Endometrium (tissue), 2 donors: ENCODE results near the gene ARID3A.

Source experiments
- FAIRE-seq: peaks from 2 replicates; lab custom pipeline; 2012; peaks lifted over from hg19 to GRCh38; lab: Jason Lieb, UNC
- donor health status: control.
- donor health status: control.

Gene ARID3A

DNA sequence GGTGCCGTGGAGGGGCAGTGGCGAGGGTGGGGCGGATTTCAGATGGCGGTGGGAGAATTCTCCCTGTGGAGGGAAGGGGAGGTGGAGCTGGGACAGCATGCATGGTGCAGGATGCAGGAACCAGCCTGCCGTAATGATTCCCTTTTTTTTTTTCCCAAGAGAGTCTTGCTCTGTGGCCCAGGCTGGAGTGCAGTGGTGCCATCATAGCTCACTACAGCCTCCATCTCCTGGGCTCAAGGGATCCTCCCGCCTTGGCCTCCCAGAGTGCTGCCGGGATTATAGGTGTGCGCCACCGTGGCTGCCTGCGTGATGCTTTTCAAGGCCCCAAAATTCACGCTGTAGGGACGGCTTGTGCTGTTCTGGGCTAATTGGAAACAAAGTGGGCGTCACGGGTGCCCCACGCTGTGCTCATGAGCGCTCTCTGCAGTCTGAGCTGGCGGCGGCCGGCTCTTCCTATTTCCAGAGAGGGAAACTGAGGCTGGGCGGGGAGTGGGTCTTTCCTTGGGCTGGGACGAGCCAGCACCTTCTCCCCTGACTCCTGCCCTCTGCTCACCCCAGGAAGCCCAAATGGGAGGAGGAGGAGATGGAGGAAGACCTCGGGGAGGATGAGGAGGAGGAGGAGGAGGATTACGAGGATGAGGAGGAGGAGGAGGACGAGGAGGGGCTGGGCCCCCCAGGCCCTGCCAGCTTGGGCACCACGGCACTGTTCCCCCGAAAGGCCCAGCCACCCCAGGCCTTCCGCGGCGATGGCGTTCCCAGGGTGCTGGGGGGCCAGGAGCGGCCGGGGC lies 6.2 kb downstream of the ARID3A start:
- no peak for FAIRE-seq

DNA sequence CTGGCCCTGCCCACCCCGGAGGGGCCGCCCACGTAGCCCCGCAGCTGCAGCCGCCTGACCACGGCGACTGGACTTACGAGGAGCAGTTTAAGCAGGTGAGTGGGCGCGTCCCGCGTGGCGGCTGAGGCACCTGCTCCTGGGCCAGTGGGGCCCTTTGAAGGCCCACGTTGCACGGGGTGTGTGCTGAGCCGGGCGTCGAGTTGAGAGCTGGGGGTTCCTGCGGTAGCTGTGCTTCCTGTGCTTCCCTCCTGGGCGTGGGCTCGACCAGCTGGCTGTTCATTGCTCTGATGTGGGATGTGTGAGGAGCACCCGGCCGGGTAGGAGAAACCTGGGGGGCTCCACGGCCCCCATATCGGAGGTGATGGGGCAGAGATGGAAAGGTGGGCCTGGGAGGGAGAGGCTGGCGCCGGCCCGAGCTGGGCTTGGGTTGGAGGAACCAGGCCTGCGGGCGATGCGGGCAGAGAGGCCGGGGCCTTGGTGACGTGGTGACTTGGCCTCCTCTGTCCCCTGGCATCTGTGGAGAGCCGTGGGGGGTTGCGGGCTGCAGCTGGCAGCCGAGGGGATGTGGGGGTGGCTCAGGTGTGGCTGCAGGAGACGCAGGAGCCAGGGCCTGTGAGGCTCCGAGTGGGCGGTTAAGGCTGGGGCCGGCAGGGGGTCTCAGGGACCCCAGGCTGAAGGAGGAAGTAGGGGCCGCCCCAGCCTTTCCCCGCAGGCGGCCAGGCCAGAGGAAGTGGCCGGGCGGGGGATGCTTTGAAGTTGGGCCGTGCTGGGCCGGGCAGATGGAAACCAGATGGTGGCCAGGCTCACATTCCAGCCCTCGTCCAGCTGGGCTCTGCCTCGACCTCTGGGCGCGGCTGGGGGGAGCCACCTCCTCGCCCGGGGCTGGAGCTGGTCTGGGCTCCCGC lies 7.1 kb downstream of the ARID3A start:
- FAIRE-seq, result peak; percentile 26

DNA sequence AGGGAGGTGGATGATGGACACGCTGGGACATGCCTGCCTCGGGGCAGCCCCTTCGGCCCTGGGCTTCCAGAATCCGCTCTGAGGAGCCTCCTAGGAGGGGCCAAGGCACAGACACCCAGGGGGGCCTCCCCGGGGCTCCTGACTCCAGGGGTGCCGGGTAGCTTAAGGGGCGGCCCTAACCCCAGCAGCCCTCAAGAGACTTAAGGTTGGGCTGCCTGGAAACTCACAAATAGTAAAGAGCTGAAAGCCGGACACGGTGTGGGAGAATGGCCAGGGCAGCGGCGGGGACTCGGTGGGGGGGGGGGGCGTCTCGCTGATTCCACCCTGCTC lies 7.7 kb downstream of the ARID3A start:
- FAIRE-seq, result no peak

DNA sequence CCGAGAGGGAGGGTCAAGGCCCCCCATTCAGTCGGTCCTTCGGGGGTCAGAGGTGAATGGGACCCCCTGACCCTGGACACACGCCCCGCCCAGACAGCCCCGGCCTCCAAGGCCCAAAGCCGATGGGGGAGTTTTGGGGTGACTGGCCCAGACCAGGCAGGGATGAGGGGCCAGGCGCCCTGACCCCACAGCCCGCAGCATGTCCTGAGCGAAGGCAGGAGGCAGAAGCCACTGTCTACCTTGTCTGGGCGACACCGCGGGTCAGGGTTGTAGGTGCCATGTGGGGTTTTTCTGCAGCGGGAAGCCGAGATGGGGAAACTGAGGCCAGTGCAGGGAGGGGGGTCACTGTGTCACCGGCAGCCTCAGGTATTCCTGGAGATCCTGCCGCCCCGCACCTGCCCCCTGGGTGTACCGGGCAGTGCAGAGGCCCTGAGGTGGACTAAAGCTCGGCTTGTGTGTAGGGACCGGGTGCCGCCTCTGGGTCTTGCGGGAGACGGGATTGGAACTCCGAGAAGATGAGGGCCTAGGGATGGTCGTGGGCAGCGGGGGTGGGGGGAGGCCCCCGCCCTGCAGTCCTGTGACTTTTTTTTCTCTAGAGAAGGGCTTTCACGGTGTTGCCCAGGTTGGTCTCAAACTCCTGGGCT lies 8.5 kb downstream of the ARID3A start:
- no peak for FAIRE-seq

DNA sequence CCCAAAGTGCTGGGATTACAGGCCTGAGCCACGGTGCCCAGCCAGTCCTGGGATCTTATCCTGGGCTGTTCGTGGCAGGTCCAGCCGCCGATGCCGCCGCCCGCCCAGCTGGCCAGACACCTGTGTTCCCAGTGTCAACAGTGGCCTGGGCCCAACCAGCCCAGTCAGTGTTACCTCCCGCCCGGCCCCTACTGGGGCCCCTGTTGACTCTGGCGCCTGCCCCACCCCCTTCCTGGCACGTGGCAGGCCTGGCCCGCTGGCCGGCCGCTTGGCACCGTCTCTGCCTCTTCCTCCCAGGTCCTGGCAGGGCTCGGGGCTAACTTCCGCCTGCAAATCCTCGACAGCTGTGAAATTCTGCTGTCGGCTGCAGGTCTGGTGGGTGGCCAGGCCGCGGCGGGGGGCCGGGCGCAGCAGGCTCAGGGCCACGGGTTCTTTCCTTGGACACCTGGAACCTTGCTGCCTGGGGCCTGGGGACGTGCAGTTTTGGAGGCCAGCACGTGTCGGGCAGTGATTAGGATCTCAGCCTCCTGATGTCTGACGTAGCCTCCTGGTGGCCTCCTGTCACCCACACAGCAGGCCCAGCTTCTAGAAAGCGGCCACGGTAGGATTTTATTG lies 9.1 kb downstream of the ARID3A start:
- no peak for FAIRE-seq

DNA sequence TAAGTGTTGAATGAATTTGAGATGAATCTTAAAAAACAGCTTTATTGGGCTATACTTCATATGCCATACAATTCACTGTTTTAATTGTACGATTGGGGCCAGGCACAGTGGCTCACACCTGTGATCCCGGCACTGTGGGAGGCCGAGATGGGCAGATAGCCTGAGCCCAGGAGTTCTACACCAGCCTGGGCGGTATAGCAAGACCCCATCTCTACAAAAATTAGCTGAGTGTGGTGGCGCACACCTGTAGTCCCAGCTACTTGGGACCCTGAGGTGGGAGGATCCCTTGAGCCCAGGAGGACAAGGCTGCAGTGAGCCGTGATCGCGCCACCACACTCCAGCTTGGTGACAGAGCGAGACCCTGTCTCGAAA lies 10.3 kb downstream of the ARID3A start:
- no peak for FAIRE-seq

DNA sequence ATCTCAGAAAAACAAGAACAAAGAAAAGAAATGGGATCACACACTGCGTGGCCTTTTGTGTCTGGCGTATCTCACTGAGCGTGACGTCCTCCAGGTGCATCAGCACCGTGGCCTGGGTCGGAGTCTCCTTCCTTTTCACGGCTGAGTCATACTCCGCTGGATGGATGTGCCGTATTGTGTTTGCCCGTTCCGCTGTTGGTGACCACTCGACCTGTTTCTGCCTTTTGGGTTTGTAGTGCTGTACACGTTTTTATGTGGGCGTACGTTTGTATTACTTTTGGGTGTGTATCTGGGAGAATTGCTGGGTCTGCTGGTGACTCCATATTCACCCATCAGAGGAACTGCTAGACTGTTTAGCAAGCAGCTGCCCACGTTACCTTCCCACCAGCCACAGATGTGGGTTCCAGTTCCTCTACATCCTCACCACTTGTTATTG lies 11.4 kb downstream of the ARID3A start:
- FAIRE-seq, result no peak

DNA sequence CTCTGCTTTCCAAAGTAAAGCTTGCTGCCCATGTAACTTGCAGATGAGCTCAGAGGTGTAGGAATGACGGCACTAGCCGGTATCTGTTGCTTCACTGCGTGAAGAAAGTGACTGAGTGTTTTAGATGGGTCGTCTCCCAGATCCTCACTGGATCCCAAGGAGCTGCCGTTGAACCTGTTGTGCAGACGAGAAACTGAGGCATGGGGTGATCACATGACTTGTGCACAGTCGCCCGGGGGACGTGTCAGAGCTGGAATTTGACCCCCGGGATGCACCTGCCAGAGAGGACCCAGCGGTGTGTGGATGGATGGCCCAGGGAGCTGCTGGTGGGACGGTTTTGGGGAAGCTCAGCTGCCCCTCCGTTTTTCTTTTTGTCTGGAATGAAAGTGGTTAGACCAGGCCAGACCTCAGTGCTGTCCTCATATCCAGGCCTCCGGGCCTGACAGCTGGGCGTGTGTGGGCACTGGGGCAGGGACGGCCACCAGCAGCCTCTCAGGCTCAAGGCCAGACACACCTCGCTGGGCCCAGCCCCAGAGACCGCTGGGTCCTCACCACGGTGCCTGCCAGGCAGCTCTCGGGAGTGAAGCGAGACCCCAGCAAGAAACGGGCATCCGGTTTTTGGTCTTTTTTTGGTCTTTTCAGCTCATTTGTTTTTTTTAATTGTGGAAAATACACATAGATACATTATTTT lies 12.5 kb downstream of the ARID3A start:
- FAIRE-seq, result no peak

DNA sequence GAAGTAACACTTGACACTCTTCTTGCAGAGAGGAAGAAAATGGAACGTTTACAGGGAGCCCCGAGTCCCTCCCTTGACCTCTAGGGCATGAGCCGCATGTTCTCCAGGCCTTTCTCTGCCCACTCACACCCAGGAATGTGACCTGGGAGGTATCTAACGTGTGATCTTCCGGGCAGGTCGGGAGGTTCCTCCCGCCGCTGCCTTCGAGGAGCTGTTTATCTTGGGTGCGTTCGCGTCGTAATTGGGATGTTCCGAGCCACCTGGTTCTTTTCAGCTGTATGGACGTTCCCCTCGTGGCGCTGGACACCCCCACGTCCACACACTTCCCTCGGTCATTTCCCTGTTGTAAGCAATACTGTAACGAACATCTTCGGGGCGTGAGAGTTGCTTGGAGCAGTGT lies 13.6 kb downstream of the ARID3A start:
- no peak for FAIRE-seq

DNA sequence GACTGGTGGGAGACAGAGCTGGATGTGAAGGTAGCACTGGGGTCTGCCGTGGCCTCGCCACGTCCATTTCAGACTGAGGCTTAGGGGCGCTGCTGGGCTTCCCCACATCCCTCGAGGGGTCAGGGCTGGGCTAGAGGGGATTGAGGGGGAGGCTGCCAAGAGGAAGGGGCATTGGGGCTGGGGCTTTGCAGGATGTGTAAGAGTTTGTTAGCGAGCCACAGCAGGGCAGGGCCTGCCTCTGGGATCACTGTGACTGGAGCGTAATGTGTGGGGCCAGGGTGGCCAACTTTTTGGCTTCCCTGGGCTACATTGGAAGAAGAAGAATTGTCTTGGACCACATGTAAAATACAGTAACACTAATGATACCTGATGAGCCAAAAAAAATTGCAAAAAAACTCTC lies 14.1 kb downstream of the ARID3A start:
- FAIRE-seq, result no peak

DNA sequence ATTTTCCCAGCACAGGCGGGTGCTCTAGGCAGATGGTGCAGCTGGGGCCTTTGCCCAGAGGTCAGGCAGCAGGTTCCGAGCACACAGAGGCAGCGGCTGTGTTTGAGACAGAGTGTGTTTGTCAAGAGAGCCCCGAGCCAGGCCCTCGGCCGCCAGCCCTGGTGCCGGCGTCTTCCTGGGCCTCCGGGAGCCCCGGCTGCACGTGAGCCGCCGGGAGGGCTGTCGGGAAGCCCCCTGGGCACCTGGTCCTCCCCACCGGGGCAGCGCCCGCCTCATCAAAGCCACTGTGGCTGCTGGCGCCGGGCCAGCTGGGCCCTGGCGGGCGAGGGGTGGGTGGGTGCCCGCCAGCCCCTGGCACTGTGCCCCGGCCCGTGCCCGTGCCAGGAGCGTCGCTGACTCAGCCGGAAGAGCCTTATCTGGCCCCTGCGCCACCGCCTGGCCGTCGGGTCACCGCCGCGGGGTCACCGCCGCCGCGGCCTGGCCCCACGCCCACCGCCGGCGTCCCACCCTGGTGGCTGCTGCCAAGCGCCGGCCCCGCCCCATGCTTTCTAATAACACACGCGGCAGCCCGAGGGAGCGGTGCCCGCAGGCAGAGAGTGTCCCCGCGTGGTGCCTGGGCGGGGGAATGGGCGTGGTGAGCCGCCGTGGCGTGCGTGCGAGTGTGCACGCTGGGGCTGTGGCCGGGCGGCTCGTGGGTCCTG lies 14.9 kb downstream of the ARID3A start:
- FAIRE-seq, result no peak

DNA sequence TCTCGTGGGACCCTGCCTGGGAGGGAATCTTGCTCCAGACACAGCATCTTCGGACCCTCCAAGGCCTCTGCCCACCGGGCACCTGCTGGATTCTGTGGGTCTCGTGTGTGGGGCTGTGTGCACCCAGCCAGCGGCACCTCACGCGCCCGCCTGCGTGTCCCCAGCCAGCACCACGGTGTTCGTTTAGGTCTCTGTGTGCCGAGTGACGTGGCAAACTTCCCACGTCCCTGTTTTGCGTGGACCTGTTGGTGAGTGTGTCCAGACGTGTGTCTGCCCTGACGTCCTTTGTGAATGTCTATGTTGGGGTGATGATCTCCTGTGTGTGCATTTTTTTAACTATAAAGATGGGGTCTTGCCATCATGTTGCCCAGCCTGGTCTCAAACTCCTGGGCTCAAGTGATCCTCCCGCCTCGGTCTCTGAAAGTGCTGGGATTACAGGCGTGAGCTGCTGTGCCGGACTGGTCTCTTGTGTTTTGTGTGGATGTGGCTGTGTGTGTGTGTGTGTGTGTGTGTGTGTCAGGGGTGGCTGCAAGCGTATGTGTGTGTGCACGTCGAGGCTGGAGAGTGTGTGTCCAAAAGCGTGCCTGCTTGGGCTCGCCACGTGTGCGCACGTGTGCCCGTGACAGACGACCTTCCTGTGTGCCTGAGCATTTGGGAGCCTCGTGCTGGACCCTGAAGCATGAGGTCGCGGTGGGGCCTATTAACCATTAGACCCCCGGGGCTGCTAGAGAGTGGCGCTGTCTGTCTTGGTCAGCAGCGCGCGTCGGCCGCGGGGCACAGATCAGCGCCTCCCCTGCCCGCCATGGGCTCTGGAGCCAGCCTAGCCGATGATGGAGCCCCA lies 15.7 kb downstream of the ARID3A start:
- FAIRE-seq, result no peak

DNA sequence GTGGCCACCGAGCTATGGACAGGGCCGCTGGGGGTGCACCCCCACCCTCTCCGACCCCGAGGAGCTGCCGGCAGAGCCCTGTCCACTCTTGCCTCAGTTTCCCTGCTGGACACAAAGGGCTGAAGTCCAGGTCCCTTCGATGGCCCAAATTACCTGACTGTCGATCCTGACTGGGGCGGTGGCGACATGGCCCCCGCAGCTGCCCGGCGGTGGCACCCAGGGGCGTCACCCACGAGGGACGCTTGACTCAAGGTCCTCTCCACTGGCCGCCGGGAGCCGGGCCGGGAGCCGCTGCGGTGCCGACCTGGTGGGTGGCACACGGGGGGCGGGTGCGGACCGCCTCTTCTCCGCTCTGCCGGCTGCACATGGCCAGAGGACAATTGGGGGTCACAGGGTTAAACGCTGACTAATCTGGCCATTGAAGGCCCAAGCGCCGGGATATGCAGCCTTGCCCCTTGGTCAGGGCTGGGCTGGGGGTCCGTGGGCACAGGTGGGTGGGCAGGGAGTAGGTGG lies 16.4 kb downstream of the ARID3A start:
- no peak for FAIRE-seq

DNA sequence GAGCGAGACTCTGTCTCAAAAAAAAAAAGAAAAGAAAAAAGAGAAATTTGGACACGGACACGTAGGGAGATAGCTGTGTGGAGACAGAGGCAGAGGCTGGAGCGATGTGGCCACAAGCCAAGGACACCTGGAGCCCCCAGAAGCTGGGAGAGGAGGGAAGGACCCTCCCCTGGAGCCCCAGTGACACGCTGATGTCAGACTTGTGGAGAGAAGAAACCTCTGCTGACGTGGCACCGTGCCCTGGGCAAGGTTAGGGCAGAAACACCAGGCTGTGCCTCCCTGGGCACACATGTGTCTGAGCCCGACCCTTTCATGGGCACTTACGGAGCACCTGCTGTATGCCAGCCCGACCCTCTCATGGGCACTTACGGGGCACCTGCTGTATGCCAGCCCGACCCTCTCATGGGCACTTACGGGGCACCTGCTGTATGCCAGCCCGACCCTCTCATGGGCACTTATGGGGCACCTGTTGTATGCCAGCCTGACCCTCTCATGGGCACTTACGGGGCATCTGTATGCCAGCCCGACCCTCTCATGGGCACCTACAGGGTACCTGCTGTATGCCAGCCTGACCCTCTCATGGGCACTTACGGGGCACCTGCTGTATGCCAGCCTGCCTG lies 17.8 kb downstream of the ARID3A start:
- FAIRE-seq, result no peak

DNA sequence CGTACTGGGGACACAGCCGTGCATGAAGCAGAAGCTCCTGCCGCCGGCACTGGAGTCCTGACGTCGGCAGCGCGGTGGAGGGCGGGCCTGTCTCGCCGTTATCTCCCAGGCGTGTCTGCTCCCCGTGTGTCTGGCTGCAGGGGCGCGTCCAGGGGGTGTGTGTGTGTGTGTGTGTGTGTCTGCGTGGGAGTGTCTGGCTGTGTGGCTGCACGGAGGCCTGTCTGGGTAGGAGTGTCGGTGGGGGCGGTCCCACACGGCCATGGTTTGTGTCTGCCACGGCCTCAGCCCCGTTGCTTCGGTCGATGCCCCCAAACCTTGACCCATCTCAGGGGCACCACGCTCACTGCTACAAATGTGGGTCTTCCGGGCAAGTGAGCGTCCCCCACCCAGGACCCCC lies 18.3 kb downstream of the ARID3A start:
- FAIRE-seq, result no peak

DNA sequence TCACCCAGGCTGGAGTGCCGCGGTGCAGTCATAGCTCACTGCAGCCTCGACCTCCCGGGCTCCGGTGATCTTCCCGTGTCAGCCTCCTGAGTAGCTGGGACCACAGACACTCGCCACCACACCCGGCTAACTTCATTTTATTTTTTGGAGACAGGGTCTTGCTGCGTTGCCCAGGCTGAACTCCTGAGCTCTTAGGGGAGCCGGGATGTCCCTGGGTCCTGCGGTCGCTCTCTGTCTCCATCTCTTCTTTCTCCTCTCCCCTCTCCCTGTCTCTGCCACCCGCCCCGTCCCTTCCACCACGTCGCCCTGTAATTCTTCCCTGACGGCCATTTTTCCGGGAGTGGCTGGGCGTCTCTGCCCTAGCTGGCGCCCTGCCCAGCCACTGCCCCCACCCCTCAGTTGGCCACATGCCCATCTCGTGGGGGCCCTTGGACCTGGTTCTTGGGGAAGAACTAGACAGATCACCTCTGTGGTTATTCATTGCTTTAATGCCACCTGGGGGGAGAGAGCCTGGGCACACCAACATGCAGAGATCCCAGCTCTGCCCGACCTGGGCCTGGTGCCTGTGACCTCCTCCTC lies 18.9 kb downstream of the ARID3A start:
- FAIRE-seq, result no peak

DNA sequence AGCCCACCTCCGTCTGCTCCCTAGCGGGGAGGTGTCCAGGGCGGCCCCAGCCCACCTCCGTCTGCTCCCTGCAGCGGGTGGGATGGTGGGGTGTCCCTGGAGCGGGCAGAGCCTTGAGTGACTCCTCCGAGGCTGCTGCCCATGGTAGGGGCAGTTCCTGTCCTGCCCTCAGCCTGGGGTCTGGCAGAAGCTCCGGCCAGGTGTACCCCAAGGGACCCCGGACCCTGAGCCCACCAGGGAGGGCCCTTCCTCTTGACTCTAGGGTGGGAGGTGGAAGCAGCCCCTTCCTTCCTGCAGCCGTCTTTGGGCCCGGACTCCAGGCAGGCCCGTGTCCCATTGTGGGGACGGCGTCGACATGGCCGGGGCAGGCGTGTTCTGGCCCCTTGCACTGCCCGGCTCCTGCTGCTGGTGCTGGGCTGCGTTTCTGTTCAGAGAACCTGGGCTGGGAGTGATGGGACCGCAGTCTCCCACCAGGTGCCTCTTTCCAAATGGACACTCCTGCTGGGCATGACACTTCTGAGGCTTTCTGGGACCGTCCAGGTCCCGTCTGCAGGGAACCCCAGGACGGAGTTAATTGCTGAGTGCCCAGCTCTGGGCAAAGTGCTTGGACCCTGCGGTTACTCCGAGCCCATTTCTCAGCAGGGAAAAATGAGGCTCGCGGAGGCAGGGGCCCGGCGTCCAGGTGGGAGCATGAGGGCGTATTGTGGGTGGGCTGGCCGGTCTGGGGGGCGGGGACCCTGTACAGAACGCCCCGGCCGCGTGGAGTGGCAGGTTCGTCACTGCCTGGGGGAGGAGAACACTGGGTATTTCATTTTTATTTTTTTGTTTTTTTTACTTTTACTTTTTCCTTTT lies 19.8 kb downstream of the ARID3A start:
- FAIRE-seq, result no peak

DNA sequence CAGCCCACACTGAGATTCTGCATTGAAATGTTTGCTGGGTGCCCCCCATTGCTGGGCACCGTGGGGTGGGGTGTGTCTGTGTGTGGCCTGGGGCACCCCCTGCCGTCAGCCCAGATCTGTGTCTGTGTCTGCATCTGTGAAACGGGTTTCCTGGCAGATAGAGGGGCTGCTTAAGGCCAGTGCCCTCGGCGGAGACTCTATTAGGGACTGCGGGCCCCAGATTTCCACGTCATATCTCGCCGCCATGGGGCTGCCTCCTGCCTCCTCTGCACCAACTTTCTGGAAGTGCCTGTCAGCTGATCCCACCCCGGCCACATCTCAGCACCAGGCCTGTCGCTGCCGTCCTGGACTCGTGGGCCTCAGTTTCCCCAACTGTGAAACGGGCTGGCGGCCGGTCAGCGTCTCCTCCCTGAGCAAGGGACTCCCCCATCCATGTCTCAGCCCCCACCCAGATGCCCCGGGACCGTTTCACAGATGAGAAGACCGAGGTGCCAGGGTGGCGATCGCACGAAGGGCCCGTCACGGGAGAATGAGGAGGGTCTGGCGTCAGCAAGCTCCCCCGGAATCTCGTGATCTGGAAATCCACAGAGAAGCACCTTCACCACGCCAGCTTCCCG lies 21.4 kb downstream of the ARID3A start:
- FAIRE-seq, result no peak
